ENCODE data around the gene AURKAIP1.
A peak's percentile ranks its signal among the peaks of the same experiment; 100 is the strongest.

AURKAIP1 gene

DNA sequence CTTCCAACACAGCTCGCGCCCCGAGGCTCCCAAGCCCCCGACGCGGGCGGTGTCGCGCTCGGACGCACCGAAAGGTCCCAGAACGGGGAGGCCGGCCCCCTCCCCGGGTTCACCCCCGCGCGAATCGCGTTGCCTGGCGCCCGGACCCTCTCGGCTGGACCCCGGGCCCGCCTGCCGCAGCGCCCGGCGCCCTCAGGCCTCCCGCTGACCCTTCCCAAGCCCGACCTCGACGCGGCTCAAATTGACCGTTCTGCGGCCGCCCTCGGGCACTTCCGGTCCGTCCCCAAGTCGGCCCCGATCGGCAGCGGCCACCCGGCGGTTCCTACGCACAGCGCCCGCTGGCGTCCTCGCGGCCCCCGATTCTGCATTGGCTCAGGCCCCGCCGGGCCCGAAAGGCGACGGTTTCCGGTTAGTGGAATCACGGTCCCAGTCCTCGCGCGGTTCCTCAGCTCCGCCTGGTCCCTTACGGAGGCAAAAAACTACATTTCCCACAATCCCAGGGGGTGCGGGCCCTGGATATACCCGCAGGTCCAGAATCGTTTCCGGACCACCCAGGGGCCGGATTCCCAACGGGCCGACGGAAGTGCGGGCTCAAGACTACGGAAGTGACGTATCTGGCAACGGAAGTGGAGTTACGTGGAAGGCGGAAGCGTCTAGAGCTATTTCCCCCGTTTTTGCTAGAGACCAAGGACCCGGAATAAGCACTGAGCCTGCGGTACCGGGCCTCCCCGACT, at the start of gene AURKAIP1:
AURKAIP1 (minus strand) TSS at position 279 of the 734 bp plus-strand sequence. CDS start 451 bp downstream, outside the sequence.
- TF ChIP-seq ZFP3 (CRISPR knock-in tag; IDR thresholded peaks at IDR 0.05) (peak; percentile 80; the same call in 1 of the 2 replicates), ZC3H10 (CRISPR knock-in tag; IDR thresholded peaks at IDR 0.05) (no peak), ZNF70 (CRISPR knock-in tag; IDR thresholded peaks at IDR 0.05) (peak; percentile 10; the same call in 1 of the 2 replicates), ZNF8 (CRISPR knock-in tag; IDR thresholded peaks at IDR 0.05) (peak; percentile 62; the same call in 1 of the 2 replicates), ESRRG (CRISPR knock-in tag; IDR thresholded peaks at IDR 0.05) (no peak)
- TF ChIP-seq, protein P1, sequence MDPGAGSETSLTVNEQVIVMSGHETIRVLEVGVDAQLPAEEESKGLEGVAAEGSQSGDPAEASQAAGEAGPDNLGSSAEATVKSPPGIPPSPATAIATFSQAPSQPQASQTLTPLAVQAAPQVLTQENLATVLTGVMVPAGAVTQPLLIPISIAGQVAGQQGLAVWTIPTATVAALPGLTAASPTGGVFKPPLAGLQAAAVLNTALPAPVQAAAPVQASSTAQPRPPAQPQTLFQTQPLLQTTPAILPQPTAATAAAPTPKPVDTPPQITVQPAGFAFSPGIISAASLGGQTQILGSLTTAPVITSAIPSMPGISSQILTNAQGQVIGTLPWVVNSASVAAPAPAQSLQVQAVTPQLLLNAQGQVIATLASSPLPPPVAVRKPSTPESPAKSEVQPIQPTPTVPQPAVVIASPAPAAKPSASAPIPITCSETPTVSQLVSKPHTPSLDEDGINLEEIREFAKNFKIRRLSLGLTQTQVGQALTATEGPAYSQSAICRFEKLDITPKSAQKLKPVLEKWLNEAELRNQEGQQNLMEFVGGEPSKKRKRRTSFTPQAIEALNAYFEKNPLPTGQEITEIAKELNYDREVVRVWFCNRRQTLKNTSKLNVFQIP (CRISPR knock-in tag; IDR thresholded peaks at IDR 0.05; ENCODE audit: borderline replicate concordance, low read depth): peak; percentile 88; the same call in 1 of the 2 replicates
- TF ChIP-seq, protein P2, sequence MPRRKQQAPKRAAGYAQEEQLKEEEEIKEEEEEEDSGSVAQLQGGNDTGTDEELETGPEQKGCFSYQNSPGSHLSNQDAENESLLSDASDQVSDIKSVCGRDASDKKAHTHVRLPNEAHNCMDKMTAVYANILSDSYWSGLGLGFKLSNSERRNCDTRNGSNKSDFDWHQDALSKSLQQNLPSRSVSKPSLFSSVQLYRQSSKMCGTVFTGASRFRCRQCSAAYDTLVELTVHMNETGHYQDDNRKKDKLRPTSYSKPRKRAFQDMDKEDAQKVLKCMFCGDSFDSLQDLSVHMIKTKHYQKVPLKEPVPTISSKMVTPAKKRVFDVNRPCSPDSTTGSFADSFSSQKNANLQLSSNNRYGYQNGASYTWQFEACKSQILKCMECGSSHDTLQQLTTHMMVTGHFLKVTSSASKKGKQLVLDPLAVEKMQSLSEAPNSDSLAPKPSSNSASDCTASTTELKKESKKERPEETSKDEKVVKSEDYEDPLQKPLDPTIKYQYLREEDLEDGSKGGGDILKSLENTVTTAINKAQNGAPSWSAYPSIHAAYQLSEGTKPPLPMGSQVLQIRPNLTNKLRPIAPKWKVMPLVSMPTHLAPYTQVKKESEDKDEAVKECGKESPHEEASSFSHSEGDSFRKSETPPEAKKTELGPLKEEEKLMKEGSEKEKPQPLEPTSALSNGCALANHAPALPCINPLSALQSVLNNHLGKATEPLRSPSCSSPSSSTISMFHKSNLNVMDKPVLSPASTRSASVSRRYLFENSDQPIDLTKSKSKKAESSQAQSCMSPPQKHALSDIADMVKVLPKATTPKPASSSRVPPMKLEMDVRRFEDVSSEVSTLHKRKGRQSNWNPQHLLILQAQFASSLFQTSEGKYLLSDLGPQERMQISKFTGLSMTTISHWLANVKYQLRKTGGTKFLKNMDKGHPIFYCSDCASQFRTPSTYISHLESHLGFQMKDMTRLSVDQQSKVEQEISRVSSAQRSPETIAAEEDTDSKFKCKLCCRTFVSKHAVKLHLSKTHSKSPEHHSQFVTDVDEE (CRISPR knock-in tag; IDR thresholded peaks at IDR 0.05): peak; percentile 67
- TF ChIP-seq, protein P3, sequence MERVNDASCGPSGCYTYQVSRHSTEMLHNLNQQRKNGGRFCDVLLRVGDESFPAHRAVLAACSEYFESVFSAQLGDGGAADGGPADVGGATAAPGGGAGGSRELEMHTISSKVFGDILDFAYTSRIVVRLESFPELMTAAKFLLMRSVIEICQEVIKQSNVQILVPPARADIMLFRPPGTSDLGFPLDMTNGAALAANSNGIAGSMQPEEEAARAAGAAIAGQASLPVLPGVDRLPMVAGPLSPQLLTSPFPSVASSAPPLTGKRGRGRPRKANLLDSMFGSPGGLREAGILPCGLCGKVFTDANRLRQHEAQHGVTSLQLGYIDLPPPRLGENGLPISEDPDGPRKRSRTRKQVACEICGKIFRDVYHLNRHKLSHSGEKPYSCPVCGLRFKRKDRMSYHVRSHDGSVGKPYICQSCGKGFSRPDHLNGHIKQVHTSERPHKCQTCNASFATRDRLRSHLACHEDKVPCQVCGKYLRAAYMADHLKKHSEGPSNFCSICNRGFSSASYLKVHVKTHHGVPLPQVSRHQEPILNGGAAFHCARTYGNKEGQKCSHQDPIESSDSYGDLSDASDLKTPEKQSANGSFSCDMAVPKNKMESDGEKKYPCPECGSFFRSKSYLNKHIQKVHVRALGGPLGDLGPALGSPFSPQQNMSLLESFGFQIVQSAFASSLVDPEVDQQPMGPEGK (CRISPR knock-in tag; IDR thresholded peaks at IDR 0.05; ENCODE audit: borderline replicate concordance): peak; percentile 72; the same call in 1 of the 2 replicates

DNA sequence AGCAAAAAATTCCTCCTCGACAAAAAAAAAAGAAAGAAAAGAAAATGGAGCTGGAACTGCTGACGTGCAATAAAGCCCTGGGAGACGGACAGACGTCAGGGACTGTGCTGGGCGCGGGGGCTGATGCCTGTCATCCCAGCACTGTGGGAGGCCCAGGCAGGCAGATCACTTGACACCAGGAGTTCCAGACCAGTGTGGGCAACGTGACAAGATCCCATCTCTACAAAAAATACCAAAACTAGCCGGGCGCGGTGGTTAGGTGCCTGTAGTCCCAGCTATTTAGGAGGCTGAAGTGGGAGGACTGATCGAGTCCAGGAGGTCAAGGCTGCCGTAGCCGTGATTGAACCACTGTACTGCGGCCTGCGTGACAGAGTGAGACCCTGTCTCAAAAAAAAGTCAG, 49.7 kb upstream of the AURKAIP1 start:
- no peak for ATAC-seq
- TF ChIP-seq ZFP30 (CRISPR knock-in tag; IDR thresholded peaks at IDR 0.05) (no peak), CSDC2 (CRISPR knock-in tag; IDR thresholded peaks at IDR 0.05) (no peak)
- TF ChIP-seq, protein P4, sequence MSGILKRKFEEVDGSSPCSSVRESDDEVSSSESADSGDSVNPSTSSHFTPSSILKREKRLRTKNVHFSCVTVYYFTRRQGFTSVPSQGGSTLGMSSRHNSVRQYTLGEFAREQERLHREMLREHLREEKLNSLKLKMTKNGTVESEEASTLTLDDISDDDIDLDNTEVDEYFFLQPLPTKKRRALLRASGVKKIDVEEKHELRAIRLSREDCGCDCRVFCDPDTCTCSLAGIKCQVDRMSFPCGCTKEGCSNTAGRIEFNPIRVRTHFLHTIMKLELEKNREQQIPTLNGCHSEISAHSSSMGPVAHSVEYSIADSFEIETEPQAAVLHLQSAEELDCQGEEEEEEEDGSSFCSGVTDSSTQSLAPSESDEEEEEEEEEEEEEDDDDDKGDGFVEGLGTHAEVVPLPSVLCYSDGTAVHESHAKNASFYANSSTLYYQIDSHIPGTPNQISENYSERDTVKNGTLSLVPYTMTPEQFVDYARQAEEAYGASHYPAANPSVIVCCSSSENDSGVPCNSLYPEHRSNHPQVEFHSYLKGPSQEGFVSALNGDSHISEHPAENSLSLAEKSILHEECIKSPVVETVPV (CRISPR knock-in tag; IDR thresholded peaks at IDR 0.05): no peak
- TF ChIP-seq, protein P3 (CRISPR knock-in tag; IDR thresholded peaks at IDR 0.05; ENCODE audit: borderline replicate concordance): no peak
- TF ChIP-seq, protein P5, sequence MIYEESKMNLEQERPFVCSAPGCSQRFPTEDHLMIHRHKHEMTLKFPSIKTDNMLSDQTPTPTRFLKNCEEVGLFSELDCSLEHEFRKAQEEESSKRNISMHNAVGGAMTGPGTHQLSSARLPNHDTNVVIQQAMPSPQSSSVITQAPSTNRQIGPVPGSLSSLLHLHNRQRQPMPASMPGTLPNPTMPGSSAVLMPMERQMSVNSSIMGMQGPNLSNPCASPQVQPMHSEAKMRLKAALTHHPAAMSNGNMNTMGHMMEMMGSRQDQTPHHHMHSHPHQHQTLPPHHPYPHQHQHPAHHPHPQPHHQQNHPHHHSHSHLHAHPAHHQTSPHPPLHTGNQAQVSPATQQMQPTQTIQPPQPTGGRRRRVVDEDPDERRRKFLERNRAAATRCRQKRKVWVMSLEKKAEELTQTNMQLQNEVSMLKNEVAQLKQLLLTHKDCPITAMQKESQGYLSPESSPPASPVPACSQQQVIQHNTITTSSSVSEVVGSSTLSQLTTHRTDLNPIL (CRISPR knock-in tag; IDR thresholded peaks at IDR 0.05; ENCODE audit: low read depth): no peak

More for the DNA sequence above, at the start of gene AURKAIP1:
- ATAC-seq: peak; percentile 95

DNA sequence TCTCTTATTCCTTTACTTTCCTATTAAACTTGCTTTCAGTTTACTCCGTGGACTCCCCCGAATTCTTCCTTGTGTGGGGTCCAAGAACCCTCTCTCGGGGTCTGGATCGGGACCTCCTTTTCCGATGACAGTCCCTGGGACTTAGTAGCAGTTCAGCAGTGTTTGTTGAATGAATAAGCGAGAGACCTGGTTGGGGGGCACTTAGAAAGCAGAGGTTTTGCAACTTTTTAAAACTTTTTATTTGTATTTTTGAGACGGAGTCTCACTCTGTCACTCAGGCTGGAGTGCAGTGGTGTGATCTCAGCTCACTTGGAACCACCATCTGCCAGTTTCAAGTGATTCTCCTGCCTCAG, 48.2 kb upstream of the AURKAIP1 start:
- no peak for ATAC-seq
- TF ChIP-seq, protein P4 (CRISPR knock-in tag; IDR thresholded peaks at IDR 0.05): no peak
- TF ChIP-seq ZNF8 (CRISPR knock-in tag; IDR thresholded peaks at IDR 0.05) (no peak), ZFP3 (CRISPR knock-in tag; IDR thresholded peaks at IDR 0.05) (no peak), CSDC2 (CRISPR knock-in tag; IDR thresholded peaks at IDR 0.05) (no peak), ARNTL (CRISPR knock-in tag; IDR thresholded peaks at IDR 0.05; ENCODE audit: borderline replicate concordance, low read depth) (no peak)
- TF ChIP-seq, protein P2 (CRISPR knock-in tag; IDR thresholded peaks at IDR 0.05): no peak
- TF ChIP-seq, protein P1 (CRISPR knock-in tag; IDR thresholded peaks at IDR 0.05; ENCODE audit: borderline replicate concordance, low read depth): no peak
- TF ChIP-seq, protein P3 (CRISPR knock-in tag; IDR thresholded peaks at IDR 0.05; ENCODE audit: borderline replicate concordance): no peak

Measured in SK-N-SH treated with all-trans-retinoic acid at 6 μM for 48 hours (cell line).